Activated naive CD4-positive, alpha-beta T cell treated with anti-CD3 and anti-CD28 coated beads, Interleukin-2, amount 50 U/mL, for 16 hours (primary cell): ENCODE data around the gene UCN2.

ENCODE experiments used
- DNase-seq: peaks from one replicate; pipeline ENCODE4 v3.0.0-alpha.2; 2020

UCN2 gene, protein sequence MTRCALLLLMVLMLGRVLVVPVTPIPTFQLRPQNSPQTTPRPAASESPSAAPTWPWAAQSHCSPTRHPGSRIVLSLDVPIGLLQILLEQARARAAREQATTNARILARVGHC

DNA sequence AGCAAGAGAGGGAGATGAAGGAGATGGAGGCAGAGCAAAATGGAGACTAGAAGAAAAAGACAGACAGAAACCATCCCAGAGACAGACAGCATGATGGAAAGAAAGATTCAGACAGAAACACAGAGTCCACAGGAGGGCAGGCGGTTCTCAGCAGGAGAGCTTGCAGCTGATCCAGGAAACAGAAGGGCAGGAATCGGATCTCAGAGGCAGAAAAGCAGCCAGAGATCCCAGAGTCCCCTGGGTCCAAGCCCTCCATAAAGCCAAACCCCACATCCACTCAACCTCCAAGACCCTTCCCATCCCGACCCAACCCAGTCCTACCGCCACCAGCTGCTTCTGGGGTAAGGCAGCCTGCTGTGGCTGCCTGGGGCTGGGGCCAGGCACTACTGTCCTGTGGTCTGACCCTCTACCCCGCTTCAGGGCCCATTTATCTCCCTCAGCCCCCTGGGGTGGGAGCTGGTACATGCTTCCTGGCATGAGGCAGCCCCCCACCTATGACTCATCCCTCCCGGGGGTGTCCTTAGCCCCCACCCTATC lies at the start of gene UCN2:
UCN2 (minus strand) TSS at position 400 of the 537 bp plus-strand sequence. CDS start 657 bp downstream, outside the sequence.
- DNase-seq, result no peak

DNA sequence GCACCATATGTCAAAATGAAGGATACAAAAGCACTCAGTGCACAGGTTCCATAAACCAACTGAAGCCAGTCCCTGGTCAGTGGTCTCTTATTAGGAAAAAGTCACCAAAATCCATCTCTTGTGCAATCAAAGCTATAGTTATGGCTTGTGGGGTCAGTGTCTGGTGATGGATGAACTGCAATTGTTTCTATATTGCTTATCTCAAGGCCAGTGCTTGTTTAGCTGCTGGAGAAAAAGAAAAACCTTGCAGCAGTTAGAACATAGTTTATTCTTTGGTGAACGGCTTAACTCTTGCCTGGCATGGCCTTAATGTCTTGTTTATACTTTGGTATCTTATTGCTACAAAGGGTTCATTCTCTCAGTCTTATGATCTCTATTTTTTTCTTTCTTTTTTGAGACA lies 48.7 kb upstream of the UCN2 start:
- no peak for DNase-seq

DNA sequence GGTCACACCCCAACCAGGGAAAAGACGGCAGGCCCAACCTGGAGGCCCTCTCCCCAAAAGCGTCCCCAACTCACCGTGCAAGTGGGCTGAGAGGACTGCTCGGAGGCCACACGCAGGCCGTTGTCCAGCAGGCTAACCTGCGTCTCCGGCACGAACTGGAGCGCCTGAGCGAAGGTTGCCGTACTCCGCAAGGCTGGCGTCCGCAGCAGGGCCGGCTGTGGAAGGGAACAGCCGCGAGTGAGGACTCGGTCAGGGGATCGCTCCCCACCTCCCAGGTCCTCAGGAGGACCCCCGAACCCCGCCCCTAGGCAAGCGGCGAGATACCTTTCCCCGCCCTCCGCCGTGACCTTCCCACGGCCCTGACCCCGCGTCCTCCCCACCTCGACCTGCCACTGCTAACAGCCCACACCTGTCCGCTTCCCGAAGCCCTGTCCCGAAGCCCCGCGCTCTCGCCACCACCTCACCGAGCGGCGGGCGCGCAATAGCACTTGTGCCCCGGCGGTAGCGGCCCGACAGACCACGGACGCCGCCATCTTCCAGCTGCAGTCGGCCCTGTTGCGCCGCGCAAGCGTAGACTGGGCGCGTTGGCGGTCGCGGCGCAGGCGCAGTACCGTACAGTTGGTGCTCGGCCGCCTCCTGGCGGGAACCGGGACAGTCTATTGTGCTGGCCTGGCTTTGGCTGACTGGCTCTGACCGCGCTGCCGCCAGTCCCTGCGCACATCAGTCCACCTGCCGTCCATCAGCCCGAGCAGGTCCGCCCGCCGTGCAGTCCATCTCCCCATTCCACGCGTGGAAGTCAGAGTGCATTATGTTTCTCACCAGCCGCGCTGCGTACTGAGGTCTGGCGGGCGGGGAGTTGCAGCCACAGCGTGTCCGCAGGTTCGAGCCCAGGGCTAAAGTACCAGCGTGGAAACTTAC lies 45.8 kb upstream of the UCN2 start, which contains the start of gene UQCRC1:
UQCRC1 (minus strand) TSS at position 559 of the 918 bp plus-strand sequence; CDS start at position 533, 26 bp downstream.
- peak; percentile 91 for DNase-seq

DNA sequence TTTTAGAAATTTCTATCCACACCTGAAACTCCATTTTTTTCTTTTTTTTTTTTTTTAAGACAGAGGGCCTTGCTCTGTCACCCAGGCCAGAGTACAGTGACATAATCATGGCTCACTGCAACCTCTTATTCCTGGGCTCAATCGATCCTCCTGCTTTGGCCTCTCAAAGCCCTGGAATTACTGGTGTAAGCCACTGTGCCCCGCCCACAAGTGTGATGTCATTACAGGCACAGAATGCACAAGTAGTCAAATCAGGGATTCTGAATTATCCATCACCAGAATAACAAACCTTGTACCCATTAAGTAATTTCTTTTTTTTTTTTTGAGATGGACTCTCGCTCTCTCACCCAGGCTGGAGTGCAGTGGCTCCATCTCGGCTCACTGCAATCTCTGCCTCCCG lies 43.9 kb upstream of the UCN2 start:
- no peak for DNase-seq

DNA sequence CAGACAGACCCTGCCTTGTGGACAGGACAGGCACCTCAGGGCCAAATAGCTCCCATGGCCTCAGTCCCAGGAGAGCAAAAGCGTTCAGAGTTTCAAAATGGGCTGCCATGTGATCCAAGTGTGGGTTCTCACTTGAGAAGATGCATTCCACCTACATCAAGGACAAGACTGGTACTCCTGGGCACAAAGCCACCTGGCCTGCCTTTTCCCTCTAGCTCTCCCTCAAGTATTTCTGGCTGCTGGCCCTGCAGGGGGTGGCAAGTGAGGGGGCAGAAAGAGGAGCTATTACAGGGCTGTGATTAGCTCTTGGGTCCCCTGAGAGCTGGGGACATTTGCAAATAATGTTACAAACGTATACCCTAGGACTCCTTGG lies 38.0 kb upstream of the UCN2 start:
- DNase-seq, result no peak

DNA sequence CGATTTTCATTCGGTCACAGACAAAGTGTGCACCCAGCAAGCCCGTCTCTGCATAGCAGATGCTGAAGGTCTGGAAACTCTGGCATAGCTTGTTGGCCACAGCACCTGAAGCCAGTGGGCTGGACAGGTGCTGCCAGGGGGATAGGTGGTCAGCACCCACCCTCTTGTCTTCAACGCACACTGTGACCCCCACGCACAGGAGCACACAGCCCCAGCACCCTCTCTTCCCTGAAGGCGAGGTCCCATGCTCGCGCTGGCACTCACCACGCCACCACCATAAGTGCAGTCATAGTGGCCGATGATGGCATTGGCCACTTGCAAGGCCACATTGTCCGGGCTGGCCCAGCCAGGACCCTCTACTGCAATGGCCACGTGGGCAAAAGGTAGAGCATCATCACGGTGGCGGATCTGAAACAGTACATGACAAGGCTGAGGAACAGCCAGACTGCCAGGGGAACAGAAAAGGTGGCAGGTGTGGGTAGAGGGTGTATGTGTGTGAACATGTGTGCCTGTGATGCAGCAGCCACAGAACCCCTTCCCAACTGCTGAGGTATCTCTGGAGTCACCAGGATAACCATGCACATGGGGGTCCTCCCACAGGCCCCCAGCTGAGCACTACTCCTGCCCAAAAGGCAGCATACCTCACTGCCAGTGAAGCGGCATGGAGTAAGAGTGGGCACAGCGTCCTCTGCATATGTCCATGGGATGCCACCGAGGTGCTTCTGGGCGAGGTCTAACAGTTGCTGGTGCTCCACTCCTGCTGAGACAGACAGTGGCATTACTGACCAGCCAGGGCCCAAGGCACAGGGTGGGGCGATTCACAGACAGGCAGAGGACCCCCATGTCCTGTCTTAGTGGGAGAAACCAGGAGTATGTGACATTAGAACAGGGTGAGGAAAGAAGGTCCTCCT lies 37.4 kb upstream of the UCN2 start:
- no peak for DNase-seq

DNA sequence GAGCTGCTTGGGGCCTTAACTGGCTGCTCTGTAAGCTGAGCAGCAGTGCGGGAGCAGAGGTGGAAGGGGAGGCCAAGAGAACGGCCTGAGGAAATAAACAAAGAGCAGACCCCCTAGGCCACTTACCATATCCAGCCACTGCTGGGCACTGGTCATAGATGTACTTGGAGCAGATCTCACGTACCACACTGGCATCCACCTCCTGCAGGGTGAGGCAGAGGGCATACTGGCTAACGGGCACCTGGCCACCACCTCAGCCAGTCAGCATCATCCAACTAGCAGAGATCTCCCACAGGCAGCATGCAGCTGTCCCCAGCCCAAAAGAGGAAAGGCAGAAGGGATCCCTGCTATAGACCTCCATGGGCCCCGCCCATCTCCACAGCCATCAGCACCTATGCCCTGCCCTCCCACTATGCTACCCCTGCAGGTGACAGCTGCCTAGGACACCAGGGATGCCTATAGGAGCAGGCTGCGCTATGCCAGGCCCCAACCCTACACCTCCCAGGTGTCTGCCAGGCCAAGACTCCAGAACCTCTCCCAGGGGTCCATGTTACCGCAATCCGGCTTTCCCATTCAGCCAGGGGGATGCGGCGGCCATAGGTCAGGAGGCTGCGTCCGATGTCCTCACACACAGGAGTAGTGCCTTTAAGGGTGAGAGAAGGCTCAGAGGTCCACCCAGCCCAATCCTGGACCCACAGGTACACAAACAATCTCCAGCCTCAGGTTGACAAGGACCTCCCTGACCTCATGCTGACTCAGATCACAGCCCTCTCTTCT lies 36.1 kb upstream of the UCN2 start:
- no peak for DNase-seq

DNA sequence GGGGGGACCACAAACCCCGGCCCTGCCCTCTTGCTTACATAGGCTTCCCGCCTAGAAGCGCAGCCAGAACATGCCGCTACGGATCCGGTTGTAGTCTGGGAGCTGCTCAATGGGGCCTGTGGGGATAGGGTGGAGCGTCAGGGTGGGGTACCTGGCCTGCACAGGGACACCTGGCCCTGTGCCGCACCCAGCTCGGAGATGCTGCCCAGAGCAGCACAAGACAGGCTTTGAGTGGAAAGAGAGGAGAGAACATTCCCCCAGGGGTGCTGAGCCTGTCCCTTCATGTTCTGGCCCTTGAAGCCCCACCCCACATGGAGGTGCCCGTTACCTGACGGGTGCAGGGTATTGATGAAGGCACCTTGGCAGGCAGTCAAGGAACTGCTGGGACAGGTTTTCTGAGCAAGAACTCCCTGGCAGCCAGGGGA lies 35.5 kb upstream of the UCN2 start:
- no peak for DNase-seq

DNA sequence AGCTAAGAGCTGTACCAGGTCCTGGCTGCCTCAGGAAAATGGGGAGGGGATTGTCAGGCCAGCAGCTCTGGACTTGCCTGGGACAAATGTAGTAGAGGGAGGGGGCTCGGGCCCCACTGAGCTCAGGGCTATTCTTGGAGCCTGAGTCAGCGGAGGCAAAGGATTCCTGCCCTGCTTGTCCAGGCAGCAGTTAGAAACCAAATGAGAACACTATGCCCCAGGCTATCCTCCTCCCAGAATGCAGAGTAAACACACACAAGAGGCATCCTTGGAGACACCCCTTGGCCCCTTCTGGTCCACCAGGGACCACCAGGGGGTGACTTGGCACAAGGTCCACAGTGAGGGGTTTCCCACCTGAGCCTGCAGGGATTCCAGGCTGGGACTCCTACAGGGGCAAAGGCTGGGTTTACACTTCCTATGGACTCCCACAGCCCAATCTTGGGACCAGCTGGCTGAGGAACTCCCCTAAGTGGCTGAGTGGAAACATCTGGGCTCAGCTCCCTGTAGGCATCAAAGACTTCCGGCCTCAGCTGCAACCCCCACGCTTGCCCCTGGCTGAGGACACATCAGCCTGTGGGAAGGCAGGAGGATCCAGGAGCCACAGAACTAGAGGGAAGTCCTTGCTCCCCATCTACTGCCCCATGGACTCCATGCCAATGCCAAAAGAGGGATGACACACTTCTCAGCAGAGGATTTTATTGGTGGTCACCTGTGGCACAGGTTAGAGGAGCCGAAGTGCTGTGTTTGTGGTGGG lies 34.9 kb upstream of the UCN2 start:
- DNase-seq, result no peak

DNA sequence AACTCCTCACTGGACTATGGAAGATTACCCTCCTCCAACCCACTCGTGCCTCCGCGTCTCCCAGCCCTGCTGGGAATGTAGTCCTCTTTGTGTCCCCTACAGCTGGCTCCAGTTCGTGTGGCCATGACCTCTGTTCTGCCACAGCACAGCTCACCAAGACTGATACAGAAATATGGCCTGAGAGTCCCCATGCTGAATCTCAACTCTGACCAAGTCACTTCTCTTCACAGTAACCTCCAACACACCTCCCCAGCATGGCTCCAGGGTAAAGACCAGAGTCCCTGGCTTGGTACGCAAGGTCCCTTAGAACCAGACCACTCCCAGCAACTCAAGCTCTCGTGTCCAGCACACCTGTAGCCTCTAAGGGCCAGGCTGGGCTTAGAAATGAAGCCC lies 33.8 kb upstream of the UCN2 start:
- no peak for DNase-seq

DNA sequence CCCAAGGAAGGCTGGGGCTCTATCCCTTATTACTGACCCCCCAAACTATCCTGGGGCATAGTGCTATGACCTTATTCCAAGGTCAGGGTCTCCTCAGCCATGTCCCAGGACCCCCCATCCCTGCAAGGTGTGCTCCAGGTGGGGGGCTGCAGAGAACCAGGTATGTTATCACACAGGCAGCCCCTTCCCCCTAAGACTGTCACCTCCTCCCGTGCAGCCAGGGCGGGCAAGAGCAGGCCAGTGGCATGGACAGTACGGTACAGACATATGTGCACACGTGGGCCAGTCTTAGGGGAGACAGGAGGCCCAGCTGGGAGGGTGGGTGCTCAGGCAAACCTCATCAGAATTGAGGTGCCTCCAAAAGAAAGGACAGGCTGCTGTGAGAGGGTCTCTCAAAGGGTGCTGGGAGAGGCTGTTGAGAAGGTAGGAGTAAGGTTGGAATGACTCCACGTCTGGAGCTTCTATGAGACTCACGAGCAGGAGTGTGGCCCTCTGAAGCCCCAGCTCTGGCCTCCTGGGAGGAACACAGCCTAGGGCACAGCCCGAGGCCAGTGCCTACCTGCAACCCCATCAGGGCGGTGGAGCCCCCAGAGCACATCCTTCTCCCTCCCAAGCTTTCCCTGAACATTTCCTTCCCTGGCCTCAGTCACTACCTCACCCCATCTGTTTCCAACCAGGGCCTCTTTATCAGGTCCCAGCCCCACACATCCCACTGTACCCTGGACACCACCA lies 33.3 kb upstream of the UCN2 start:
- DNase-seq, result no peak

DNA sequence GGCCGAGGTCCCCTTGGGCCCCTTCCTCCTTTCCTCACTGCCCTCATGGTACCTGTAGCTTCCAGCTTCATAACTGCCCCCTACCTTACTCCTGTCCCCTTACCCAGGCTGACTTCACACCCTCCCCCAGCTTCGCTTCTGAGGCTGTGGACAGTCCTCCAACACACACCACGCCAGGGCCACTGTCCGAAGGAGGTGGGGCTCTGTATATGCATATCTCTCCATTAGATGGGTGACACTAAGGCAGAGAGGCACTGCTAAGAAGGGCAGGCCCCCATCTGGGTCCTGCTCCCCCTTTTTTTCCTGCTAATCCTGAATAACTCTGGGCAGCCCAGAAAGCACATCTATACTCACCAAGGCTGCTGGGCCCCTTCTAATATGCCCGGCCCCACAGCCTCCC lies 32.6 kb upstream of the UCN2 start:
- DNase-seq, result no peak

DNA sequence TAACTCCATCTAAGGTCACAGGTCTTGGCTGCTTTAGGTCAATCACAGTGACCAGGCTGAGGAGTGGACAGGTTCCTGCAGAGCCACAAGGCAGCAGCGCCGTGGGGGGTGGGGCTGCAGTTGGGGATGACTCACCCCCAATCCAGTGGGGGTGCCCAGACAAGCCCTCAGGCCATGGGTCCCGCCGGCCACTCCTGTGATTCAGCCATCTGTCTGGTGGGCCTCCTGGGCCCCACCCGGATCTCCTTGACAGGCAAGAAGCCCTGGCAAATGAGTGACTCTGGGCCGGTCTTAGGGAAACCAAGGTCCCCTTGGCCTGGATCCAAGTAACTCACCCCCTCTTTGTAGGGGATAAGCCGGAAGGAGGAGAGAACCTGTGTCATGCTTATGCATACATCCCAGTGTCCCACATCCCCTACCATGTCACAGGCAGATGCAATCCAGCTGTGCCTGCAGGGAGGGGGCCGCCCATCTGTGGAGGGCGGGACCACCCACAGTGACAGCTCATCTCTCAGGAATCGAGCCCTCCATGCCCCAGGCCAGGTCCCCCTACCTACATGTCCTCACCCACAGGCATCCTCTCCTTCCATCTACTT lies 32.0 kb upstream of the UCN2 start:
- DNase-seq, result no peak

DNA sequence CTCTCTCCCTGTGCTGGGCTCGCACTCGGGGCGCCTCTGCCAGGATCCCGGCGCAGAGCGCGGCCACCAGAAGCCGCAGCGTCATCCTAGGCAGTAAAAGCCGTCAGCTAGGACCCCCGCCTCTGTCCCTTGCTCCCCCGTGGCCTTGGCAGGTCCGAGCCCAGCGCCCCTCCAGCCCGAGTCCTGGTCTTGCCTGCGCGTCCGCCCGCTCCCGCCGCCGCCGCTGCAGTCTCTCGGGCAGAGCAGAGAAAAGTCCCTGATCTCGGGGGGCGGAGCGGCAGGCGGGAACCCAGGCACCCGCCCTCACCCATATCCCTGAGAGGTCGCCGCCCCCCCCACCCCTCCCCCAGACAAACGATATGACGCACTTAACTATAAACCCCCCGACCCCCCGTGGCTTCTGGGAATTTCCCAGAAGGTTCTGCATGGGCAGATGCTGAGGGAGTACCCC lies 31.5 kb upstream of the UCN2 start, which contains the start of gene COL7A1:
COL7A1 (minus strand) TSS at position 255 of the 451 bp plus-strand sequence; CDS start at position 85, 170 bp downstream.
- no peak for DNase-seq

DNA sequence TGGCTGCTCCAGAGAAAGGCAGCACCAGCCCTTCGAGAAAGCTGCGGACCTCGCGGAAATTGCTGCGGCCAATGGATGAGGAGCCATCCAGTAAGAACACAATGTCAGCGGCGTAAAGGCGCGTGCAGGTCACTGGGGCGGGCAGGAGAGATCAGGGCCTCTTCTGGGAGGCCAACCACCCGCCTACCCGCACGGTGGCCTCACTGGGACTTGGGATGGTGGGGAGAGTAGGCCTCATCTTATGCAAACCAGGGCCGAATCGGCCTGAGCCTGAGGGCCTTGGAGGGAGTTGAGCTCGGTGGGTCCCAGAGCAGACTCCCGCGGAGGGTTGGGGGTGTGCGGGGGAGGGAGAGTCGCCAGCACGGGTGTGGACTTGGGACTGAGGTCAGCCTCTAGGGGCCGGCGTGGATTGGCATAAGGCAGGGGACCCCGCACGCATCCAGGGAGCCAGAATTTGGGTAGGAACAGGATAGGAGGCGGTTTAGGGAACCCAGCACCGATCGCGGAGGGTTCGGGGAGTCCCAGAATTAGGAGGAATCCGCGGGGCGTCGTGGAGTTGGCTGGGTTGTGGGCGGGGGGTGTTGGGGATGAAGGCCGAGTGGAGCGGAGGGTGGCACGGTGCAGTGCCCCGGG lies 31.0 kb upstream of the UCN2 start:
- DNase-seq, result no peak

DNA sequence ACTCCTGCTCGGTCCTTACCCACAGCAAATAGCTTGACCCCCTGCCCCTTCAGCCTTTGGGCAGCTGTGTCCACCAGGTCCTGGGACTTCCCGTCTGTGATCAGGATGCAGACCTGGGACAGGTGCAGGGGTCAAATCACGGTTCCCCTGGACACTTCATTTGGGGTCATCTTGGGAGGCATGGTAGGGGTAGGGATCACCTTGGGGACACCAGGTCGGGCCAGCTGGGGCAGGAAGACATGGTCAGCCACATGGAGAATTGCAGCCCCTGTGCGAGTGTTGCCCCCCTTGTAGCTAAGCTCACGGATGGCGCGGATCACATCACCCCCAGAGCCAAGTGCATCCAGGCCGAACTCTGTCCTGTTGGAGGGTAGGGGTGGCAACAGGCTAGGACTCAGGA lies 29.8 kb upstream of the UCN2 start:
- DNase-seq, result no peak

DNA sequence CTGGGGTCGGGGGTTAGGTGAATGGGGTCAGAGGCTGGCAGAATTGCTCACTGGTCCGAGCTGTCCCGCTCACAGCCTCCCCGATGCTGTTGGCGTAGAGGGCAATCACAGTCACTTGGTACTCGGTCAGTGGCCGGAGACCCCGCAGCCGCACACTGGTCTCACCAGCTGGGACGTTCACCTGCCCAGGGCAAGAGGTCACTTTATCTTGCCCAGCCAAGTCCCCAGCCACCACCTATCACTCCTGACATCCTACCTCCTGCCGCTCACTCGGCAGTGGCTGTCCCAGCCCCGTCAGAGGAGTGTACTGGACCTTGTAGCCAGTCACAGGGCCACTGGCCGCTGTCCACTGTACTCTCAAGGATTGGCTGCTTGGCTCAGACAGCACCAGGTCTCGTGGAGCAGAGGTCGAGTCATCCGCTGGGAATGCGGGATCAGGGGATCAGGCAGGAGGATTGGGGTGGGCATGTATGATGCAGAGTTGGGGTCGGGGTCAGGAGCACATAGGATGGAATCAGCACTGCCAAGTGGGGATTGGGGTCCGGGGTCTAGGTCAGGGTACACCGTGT lies 29.0 kb upstream of the UCN2 start:
- no peak for DNase-seq

DNA sequence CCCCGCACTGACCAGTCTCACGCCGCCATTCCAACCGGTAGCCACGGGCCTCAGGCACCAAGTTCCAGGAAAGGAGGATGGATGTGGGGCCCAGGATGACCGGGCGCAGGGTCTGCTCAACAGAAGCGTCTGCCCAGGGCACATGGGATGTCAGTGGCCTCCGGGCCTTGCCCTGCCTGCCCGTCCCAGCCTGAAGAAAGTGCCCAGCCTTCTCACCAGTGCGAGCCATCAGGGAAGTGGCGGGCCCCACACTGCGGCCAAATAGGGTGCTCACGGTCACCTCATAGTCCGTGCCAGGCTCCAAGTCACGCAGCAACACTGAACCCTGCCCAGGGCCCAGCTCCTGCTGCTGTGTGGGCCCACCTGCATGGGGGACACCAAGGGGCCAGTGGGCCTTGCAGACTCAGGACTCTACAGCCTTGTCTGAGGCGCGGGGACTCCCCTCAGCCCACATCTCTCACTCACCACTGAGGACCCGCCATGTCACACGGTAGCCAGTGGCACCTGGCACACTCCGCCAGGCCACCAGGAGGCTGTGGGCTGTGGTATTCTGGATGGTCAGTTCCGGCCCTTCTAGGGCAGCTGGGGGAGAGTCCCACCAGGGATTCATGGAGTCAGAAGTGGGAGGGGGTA lies 28.4 kb upstream of the UCN2 start:
- DNase-seq, result no peak

DNA sequence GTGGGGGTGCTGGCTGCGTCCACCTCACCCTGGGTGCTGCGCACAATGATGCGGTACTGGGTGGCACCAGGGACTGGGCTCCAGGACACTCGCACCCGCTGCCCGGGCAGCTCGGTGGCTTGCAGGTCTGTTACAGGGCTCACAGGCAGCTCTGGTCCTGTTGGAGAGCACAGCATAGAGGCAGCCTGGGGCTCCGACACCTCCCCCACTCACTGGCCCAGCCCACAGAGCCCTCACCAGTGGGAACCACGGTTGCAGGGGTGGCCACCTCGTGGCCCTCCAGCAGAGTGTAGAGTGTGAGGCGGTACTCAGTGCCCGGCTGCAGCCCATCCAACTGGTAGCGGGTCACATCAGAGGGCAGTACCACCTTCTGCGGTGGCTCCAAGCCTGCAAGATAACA lies 27.9 kb upstream of the UCN2 start:
- no peak for DNase-seq
